BJ (cell line): ENCODE results near the gene GAK. TPM values are rescaled to one million over a fixed set of nuclear protein-coding genes. Genes with fewer than 3 reads are reported as not detected.

ENCODE experiments used
- CTCF ChIA-PET: fragments of 350-600 bp; formaldehyde crosslinking; extraction: SDS; loops from one replicate; lab custom pipeline; 2021; ENCODE audit warnings: antibody characterized with exemption, inconsistent platforms; lab: Yijun Ruan, JAX
- POLR2A ChIA-PET: fragments of 300-600 bp; sonication (Branson Sonifier 250); formaldehyde crosslinking; extraction: SDS; loops from one replicate; lab custom pipeline; 2021; ENCODE audit warnings: antibody characterized with exemption; lab: Charles Lee
- DNase-seq: peaks from one replicate; pipeline ENCODE4 v3.0.0-alpha.2; 2011; ENCODE audit warnings: low read depth
- H3K27me3 ChIP-seq: 2 replicates; pipeline ENCODE4 v1.6.0; 2011; ENCODE audit warnings: low read length; ENCODE audit not compliant: control insufficient read depth, insufficient read depth
- H3K36me3 ChIP-seq: 2 replicates; pipeline ENCODE4 v1.5.1; 2011; ENCODE audit warnings: low read length; ENCODE audit not compliant: control insufficient read depth, insufficient read depth
- H3K4me3 ChIP-seq: 2 replicates; pipeline ENCODE4 v1.5.1; 2011; ENCODE audit warnings: low read depth, mild to moderate bottlenecking, control low read depth, low read length
- CTCF ChIP-seq: IDR thresholded peaks from 2 replicates; pipeline ENCODE4 v1.5.1; 2011; ENCODE audit warnings: low read depth, mild to moderate bottlenecking, control low read depth, inconsistent platforms, low read length, moderate library complexity; ENCODE audit not compliant: insufficient read depth
- polyA plus RNA-seq: library from polyadenylated mRNA; depleted of rRNA; stranded (reverse); fragments of >200 nt; gene quantifications from 2 replicates; pipeline ENCODE4 v1.2.3, GENCODE V29; 2011

GAK gene
- polyA plus RNA-seq, 1 experiment, result 26.3 TPM

- Histone ChIP-seq H3K4me3 (no peak overlapping the region), H3K27me3 (no peaks in the 10 kb centered on the region), H3K36me3 (peaks cover 16% of the 10 kb centered on the region)
- no peak for DNase-seq
- TF ChIP-seq CTCF, result no peak
- CTCF ChIA-PET, result no interaction called here
- POLR2A ChIA-PET, result no interaction called here
These were observed 83.8 kb downstream of the GAK start for GRCh38 chr4:848307-848691.

- H3K27me3 ChIP-seq, result no peaks in the 10 kb centered on the region
- ChIA-PET POLR2A (no interaction called here), CTCF (interaction anchor here (1.5 kb wide), 1 partner anchor 17 kb away, joined by 3 read pairs; no protein-coding TSS in a partner anchor)
- DNase-seq, result peak; percentile 4
- no peak for TF ChIP-seq CTCF
- no peak overlapping the region for H3K4me3 ChIP-seq
- H3K36me3 ChIP-seq, result peaks cover 8% of the 10 kb centered on the region
These were observed 86.3 kb downstream of the GAK start for GRCh38 chr4:845836-846251.

- DNase-seq, result peak; percentile 19
- CTCF ChIA-PET, result interaction anchor here (0.8 to 1.5 kb wide), 2 partner anchors 14 to 17 kb away, joined by 3 read pairs; no protein-coding TSS in a partner anchor
- H3K27me3 ChIP-seq, result no peaks in the 10 kb centered on the region
- POLR2A ChIA-PET, result interaction anchor here (0.7 kb wide), 1 partner anchor 50 kb away, joined by 4 read pairs; no protein-coding TSS in a partner anchor
- TF ChIP-seq CTCF, result no peak
- H3K4me3 ChIP-seq, result no peak overlapping the region
- peaks cover 5% of the 10 kb centered on the region for H3K36me3 ChIP-seq
These were observed 86.8 kb downstream of the GAK start for GRCh38 chr4:845233-845835.

- ChIA-PET CTCF (interaction anchor here (0.8 to 1.5 kb wide), 2 partner anchors 14 to 16 kb away, joined by 3 read pairs; no protein-coding TSS in a partner anchor), POLR2A (interaction anchor here (0.7 kb wide), 1 partner anchor 49 kb away, joined by 4 read pairs; no protein-coding TSS in a partner anchor)
- Histone ChIP-seq H3K27me3 (no peaks in the 10 kb centered on the region), H3K4me3 (no peak overlapping the region), H3K36me3 (peaks cover 4% of the 10 kb centered on the region; the same call in 1 of the 2 replicates)
- DNase-seq, result no peak
- TF ChIP-seq CTCF, result no peak
These were observed 87.3 kb downstream of the GAK start for GRCh38 chr4:844752-845232.

- no peak for TF ChIP-seq CTCF
- DNase-seq, result no peak
- H3K27me3 ChIP-seq, result no peaks in the 10 kb centered on the region
- H3K36me3 ChIP-seq, result no peaks in the 10 kb centered on the region
- H3K4me3 ChIP-seq, result no peak overlapping the region
- POLR2A ChIA-PET, result no interaction called here
- CTCF ChIA-PET, result no interaction called here
These were observed 92.3 kb downstream of the GAK start for GRCh38 chr4:839675-840443.
